H1 (cell line): ENCODE data around the gene WDR74. TPM values are rescaled to one million over a fixed set of nuclear protein-coding genes. Genes with fewer than 3 reads are reported as not detected.

Source experiments
- ASH2L ChIP-seq: fragments of 200-600, 300-600 bp; sonication (generic); IDR thresholded peaks from one replicate; pipeline ENCODE4 v1.7.1; 2017; ENCODE audit warnings: low read length
- BCL11A ChIP-seq, 2 experiments: IDR thresholded peaks; one replicate each; pipeline ENCODE4 v1.6.1; 2011; ENCODE audit warnings: low read depth in 2 of 2, low read length in 2 of 2, mild to moderate bottlenecking in 2 of 2
- JUN ChIP-seq: IDR thresholded peaks from 2 replicates; pipeline ENCODE4 v1.6.1; 2011; ENCODE audit warnings: low read depth, mild to moderate bottlenecking, improper control_type of control experiment, low read length
- JUND ChIP-seq: IDR thresholded peaks from 2 replicates; pipeline ENCODE4 v1.6.1; 2011; ENCODE audit warnings: mild to moderate bottlenecking, improper control_type of control experiment, low read length
- KDM1A ChIP-seq: fragments of 200-600, 300-600 bp; sonication (generic); IDR thresholded peaks from 2 replicates; pipeline ENCODE4 v1.7.1; 2016; ENCODE audit warnings: mild to moderate bottlenecking, low read length, borderline replicate concordance
- KDM5A ChIP-seq: fragments of 200-600 bp; IDR thresholded peaks from 2 replicates; pipeline ENCODE4 v1.7.1; 2012; ENCODE audit warnings: mild to moderate bottlenecking, low read length, inconsistent platforms, mixed read lengths
- PHF8 ChIP-seq: fragments of 200-600 bp; sonication (generic); conservative IDR thresholded peaks from 2 replicates; pipeline ENCODE4 v1.7.1; 2012; ENCODE audit warnings: low read depth, mild to moderate bottlenecking, inconsistent platforms, low read length, moderate library complexity
- RXRA ChIP-seq: IDR thresholded peaks from 2 replicates; pipeline ENCODE4 v1.6.1; 2011; ENCODE audit warnings: low read depth, mild to moderate bottlenecking, low read length, moderate library complexity; ENCODE audit not compliant: insufficient read depth
- TEAD4 ChIP-seq: IDR thresholded peaks from 2 replicates; pipeline ENCODE4 v1.6.1; 2012; ENCODE audit warnings: low read depth, low read length, inconsistent platforms, mixed read lengths
- YY1 ChIP-seq: IDR thresholded peaks from 2 replicates; pipeline ENCODE4 v1.6.1; 2011; ENCODE audit warnings: low read depth, mild to moderate bottlenecking, low read length
- polyA plus RNA-seq, 7 experiments: library from polyadenylated mRNA; depleted of rRNA in 3 of 7; stranded (reverse) in 5 of 7; unstranded in 2 of 7; fragments of >200 nt in 5 of 7; fragments of 200-250 nt in 2 of 7; gene quantifications; 1 replicate in 5 of 7; 2 replicates in 1 of 7; 4 replicates in 1 of 7; pipeline versions ENCODE4 v1.2.1 to v1.2.3, GENCODE V29; 2011 to 2013; ENCODE audit warnings: missing spikeins in 2 of 7, mixed read lengths in 2 of 7
- total RNA-seq: library from RNA; stranded (reverse); fragmentation: NEBNext Ultra II Directional; extraction: Animal tissue kit (Norgen Biotek cat#: 25700); gene quantifications from 2 replicates; pipeline ENCODE4 v1.2.1, GENCODE V29; 2021
- TF ChIP-seq, protein P1 (sequence below): IDR thresholded peaks from 2 replicates; pipeline ENCODE4 v1.6.1; 2011; ENCODE audit warnings: low read length, improper control_type of control experiment
- TF ChIP-seq, protein P2 (sequence below): IDR thresholded peaks from 2 replicates; pipeline ENCODE4 v1.6.1; 2012; ENCODE audit warnings: low read length, inconsistent platforms

The WDR74 gene
- total and polyA plus RNA-seq, 2 of the 8 experiments (the other 6 are each of a cell fraction or from before 2014, with no cell fraction given), result 93.6 to 97.0 TPM

DNA sequence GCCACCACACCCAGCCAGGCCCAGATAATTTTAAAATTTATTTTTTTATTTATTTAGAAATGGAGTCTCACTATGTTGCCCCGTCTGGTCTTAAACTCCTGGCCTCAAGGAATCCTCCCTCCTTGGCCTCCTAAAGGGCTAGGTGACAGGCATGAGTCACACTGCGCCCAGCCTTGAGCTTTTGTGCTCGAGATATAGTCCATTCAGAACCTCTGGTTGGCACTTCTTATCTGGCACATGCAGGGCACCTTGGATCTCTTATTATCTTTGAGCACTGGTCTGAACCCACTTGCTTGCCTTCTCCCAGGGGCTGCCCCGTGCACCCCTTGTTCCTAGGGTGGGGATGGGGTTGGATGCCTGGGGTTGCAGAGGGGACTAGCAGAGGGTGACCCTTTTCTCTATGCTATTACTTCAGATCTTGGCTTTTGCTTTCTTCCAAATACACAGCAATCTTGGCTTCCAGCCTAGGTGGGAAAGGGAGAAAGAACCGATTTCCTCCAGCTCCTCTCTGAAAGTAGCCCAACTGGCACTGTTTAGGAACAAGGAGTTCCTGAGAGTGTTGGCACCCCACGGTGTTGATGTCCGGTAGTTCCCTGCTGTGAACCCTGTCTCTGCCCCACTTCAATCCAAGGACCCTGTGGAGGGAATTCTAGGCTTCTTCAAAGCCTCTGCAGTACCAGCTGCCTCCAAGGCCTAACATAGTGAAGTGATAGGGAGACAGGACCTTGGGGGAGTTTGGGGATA lies 40.0 kb upstream of the WDR74 start (continued):
- no peak for TF ChIP-seq RXRA
- TF ChIP-seq KDM5A, result no peak
- TF ChIP-seq JUN, result no peak
- no peak for TF ChIP-seq BCL11A (IDR thresholded peaks at IDR 0.05; ENCODE audit: low read depth in 2 of 2, low read length in 2 of 2)
- TF ChIP-seq KDM1A, result 0 out of 2 replicates have a peak, but pooled peaks have one; percentile 22
- TF ChIP-seq JUND, result no peak
- no peak for TF ChIP-seq TEAD4
- TF ChIP-seq, protein P1, sequence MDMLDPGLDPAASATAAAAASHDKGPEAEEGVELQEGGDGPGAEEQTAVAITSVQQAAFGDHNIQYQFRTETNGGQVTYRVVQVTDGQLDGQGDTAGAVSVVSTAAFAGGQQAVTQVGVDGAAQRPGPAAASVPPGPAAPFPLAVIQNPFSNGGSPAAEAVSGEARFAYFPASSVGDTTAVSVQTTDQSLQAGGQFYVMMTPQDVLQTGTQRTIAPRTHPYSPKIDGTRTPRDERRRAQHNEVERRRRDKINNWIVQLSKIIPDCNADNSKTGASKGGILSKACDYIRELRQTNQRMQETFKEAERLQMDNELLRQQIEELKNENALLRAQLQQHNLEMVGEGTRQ, result no peak
- TF ChIP-seq, protein P2, sequence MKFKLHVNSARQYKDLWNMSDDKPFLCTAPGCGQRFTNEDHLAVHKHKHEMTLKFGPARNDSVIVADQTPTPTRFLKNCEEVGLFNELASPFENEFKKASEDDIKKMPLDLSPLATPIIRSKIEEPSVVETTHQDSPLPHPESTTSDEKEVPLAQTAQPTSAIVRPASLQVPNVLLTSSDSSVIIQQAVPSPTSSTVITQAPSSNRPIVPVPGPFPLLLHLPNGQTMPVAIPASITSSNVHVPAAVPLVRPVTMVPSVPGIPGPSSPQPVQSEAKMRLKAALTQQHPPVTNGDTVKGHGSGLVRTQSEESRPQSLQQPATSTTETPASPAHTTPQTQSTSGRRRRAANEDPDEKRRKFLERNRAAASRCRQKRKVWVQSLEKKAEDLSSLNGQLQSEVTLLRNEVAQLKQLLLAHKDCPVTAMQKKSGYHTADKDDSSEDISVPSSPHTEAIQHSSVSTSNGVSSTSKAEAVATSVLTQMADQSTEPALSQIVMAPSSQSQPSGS, result no peak
- no peak for TF ChIP-seq YY1
- TF ChIP-seq ASH2L, result no peak
- TF ChIP-seq PHF8, result no peak
